Stimulated activated CD4-positive, alpha-beta T cell treated with anti-CD3 and anti-CD28 coated beads, Interleukin-15, amount 100 ng/mL, for 48 hours (primary cell): ENCODE results near the gene DCTN5.
"Not testable (repeated sequence)": the region's sequence is repeated elsewhere in the genome, so short reads cannot be mapped to it uniquely, and the experiment has no call there.

ENCODE experiments used
- DNase-seq, 2 donors: peaks; one replicate each; pipeline ENCODE4 v3.0.0-alpha.2; 2020; ENCODE audit warnings: low read depth in 2 of 2

DCTN5 gene

GRCh38 chr16:23694265-23694643 lies 53.0 kb downstream of the DCTN5 start:
- DNase-seq, result no peak

- DNase-seq, result no peak
These were observed 53.5 kb downstream of the DCTN5 start for GRCh38 chr16:23694644-23695373.

DNA sequence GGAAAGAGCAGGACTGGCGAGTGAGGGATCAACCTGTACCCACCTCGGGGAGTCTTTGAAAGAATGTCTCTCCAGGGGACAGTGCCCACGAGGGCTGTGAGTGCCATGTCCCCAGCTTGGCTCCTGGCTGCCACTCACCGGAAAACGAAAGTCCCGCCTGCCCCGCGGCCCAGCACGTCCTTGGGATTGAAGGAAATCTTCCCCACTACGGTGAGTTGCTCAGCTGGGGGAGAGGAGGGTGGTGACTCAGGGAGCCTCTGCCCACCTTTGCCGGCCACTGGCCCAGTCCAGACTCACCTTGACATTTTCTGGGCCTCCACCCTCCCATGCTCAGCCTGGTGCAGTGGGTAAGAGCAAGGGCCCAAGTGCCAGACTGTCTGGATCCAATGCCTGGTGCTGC lies 54.5 kb downstream of the DCTN5 start:
- no peak for DNase-seq

DNA sequence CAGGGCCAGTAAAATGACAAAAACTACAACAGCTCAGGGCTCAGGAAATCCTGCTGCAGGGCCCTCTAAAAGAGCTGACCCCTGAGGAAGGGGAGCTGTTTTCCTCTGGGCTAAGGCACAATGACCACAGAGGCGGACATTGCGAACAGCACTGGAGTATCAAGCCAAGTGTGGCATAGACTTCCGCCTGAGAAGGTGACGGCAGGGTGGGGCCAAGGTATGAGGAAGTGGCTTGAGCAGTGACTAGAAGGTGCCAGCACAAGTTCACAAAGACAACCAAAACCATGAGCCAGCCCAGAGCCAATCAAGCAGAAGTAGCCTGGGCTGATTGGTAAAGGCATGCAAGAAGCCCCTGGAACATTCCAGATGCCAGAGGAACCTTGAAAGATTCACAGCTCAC lies 57.8 kb downstream of the DCTN5 start:
- no peak for DNase-seq

GRCh38 chr16:23700093-23700492 lies 58.8 kb downstream of the DCTN5 start:
- no peak for DNase-seq

DNA sequence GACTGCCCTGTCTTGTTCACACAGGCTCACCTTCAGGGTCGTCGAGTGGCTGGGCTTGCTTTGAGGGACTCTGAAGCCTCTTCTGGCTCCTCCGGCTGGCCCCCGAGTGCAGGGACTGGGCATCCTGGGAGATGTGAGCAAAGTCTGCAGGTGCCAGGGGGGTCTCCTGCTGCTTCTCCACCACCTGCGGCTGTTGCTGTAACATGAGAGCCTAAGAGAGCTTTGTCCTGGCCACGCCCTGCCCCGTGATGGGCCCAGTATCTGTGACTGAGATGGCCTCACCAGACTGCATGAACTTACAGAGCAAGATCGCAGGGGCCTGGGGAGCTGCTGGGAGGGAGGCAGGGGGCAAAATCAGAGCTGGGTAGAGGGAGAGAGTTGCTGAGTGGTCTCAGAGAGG lies 59.2 kb downstream of the DCTN5 start:
- DNase-seq, result no peak

DNA sequence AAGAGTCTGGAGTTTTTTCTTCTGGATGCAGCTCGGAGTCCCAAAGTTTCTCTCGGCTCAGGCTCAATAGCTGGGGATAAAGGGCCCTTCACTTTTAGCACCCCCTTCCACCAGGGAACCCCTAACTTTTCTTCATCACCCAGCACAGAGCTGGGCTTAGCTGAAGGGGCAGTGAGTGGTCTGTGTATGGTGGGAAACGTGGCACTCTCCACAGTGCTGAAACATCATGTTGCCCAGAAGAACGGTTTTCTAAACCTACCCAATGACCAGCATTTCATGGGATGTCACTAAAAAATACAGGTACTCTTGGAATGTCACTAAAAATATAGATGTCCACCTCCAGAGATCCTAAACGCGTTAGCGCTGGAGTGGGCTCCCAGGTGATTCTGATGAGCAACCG lies 59.8 kb downstream of the DCTN5 start:
- no peak for DNase-seq

- no peak for DNase-seq
These were observed 61.7 kb downstream of the DCTN5 start for GRCh38 chr16:23702951-23703350.

DNA sequence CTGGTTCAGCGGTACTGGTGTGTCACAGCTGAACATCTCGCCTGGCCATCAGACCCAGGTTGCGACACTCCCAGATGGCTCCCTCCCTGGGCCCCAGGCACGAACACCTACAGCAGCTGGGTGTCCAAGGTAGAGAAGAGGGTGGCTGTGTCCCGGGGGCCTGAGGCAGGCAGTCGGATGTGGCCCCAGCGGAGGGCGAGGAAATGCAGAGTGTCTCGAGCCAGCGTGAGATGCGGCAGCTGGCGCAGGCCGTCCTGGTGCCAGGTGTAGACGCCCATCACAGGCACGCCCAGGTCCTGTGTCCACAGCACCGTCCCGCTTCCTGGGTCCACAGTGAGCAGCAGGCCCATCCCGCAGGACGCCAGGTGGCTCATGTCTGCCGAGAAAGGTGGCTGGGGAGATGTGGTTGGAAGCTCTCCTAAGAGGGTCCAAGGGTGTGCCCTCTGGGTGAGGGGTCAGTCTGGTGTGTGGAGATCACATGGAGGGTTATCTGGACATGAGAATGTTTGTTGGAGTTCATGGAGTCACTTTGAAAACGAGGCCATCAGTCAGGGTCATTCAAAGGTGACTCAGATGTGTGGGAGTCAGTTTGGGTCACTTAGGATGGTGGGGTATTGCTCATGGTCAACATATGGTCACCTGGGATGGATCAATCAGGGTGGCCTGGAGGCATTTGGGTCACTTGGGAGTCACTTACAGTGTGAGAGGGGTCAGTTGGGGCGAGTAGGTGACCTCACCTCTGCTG lies 63.7 kb downstream of the DCTN5 start:
- DNase-seq, result no peak

GRCh38 chr16:23705517-23705902 lies 64.2 kb downstream of the DCTN5 start:
- DNase-seq, result no peak

DNA sequence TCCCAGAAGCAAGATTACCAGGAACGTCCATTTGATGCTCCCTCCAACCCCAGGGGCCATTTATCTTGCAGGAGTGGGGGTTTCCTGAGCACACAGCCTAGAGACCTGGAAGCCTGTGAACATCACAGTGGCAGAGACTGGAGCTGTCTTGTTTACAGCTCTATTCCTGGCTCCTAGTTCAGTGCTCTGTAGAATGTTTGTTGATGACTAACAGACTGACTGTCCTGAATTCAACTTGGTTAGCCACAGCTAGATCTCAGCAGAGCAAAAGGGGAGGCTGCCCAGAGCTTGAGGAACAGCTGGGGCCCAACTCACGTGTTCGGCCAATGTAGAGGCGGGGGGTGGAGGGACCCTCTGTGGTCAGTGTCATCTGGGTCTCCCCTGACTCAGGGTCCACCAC lies 65.2 kb downstream of the DCTN5 start:
- no peak for DNase-seq

GRCh38 chr16:23709536-23709935 lies 68.3 kb downstream of the DCTN5 start:
- DNase-seq, result no peak

- DNase-seq, result no peak
These were observed 68.7 kb downstream of the DCTN5 start for GRCh38 chr16:23710008-23710407.

DNA sequence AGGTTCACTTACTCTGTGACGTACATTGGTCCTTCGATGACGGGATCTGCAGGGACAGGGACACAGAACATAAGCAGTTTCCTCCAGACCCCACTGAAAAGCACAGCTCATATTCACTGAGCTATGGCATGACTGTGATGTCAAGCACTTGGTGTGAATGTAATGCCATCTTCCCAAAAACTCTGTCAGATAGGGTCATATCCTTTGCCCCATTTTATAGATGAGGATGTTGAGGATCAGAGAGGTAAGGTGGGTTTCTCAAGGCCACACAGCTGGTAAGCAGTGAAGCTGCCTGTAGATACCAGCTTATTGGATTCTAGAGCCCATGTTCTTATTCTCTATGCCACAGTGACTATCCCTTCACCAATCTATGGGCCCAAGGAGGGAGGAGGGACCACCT lies 69.2 kb downstream of the DCTN5 start:
- no peak for DNase-seq

DNA sequence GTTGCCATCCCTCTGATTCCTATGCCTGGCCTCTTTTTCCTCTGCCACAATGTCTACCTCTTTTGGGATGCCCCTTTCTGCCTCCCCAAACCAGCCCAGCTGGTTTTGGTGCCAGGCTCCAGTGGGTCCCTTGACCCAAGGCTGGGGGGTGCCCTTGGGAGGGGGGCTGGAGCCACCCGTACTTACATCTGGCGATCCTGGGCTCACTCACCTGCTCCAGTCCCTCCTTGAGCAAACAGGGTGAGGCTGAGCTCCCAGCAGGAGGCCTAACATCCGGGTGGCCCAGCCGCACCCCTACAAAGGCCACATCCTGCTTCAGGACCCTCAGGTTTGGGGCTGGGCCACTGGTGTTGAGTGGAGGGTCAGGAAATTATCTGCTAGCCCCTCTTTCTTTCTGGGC lies 70.5 kb downstream of the DCTN5 start:
- no peak for DNase-seq

DNA sequence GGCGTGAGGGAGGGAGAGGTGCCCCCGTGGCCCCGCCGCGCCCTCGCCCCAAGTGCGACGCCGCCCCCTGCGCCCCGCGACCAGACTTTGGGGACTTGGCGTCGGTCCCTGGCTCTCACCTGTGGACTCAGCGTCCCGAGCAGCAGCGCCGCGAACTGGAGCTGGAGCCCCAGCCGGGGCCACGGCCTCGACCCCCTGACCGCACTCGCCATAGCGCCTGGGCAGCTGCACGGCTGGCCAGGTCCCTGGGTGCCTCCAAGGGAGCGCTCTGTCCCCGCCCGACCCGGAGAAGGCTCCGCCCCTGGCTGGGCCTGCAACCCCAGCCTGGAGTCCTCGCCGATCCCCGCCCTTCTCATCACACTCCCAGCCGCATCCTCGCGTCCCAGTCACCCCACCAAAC lies 71.7 kb downstream of the DCTN5 start, which contains the start of gene ERN2:
TSS of gene ERN2 (minus strand) at position 247 of the 400 bp plus-strand sequence. CDS start at position 212, 35 bp downstream.
- no peak for DNase-seq

DNA sequence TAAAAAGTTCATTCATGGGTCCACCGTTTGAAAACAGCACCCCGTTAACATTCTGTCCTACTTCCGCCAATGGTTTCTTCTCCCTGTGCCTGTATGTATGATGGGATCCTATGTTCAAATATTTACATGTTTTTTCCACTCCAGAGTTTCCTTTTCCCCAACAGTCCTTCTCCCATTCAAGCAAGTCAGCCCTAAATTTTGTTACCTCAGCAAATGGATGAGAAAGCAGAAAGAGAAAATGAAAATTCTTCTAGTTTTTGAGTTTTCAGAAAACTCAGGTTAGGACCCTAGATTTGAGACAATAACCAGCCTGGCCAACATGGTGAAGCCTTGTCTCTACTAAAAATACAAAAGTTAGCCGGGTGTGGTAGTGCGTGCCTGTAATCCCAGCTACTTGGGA lies 75.2 kb downstream of the DCTN5 start:
- DNase-seq, result no peak

DNA sequence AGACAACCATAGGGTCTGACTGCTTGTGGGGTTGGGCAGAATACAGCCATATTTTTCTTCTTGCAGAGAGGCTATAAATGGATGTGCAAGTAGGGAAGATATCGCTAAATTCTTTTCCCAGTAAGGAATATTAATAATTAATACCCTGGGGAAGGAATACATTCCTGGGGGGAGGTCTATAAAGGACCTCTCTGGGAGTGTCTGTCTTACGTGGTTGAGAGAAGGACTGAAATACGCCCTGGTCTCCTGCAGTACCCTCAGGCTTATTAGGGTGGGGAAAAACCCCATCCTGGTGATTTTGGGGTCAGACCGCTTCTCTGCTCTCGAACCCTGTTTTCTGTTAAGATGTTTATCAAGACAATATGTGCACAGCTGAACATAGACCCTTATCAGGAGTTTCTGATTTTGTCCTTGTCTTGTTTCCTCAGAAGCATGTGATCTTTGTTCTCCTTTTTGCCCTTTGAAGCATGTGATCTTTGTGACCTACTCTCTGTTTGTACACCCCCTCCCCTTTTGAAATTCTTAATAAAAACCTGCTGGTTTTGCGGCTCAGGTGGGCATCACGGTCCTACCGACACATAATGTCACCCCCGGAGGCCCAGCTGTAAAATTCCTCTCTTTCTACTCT lies 81.5 kb downstream of the DCTN5 start:
- not testable (repeated sequence) for DNase-seq

DNA sequence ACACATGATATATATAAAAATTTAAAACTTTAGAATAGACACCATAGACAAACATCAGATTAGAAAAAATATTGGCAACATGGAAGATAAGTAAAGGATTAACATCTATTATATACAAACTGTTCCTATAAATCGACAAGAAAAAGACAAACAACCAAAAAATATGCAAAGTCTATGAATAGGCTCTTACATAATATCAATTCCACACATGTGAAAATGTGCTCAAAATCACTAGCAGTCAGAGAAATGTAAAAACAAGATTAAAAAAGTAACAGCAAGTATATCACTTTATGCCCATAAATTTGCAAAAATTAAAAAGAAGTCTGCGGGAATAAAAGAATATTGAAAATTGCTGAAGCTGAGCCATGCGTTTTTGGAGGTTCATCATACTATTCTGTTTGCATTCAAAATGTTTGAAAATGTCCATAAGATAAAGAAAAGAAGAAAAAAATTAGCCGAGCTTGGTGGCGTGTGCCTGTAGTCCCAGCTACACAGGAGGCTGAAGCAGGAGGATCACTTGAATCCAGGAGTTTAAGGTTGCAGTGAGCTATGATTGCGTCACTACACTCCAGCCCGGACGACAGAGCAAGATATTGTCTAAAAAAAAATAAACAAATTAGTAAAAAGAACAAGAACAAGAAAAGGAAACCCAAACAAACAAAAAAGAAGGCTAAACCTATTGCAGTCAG lies 83.0 kb downstream of the DCTN5 start:
- DNase-seq, result no peak

GRCh38 chr16:23724785-23725131 lies 83.5 kb downstream of the DCTN5 start:
- no peak for DNase-seq

GRCh38 chr16:23726710-23727109 lies 85.4 kb downstream of the DCTN5 start:
- no peak for DNase-seq
